GM23248 (cell line): ENCODE data around the gene IER3.

Experiments used
- EZH2 ChIP-seq: fragments of 200-600 bp; sonication (generic); IDR thresholded peaks from 2 replicates; pipeline ENCODE4 v1.6.1; 2018; ENCODE audit warnings: antibody characterized with exemption, mild to moderate bottlenecking; ENCODE audit not compliant: insufficient read depth, poor library complexity, severe bottlenecking
- EZH2phosphoT487 ChIP-seq: fragments of 200-600 bp; sonication (generic); IDR thresholded peaks from 2 replicates; pipeline ENCODE4 v1.6.1; 2018; ENCODE audit warnings: antibody characterized with exemption, moderate library complexity, mild to moderate bottlenecking, low read depth; ENCODE audit not compliant: insufficient read depth

GRCh38 chr6:30705620-30706019 lies 38.7 kb downstream of the IER3 start:
- no peak for TF ChIP-seq EZH2phosphoT487
- TF ChIP-seq EZH2: no peak
